ENCODE measurements around the gene C1orf21. TPM values are rescaled to one million over a fixed set of nuclear protein-coding genes. Genes with fewer than 3 reads are reported as not detected.

Gene C1orf21
- total RNA-seq, 1 donor from 2014 or later: 2.6 TPM

- H3K4me3 ChIP-seq (ENCODE audit: low read depth, low read length): no peak overlapping the region
- no peaks in the 10 kb centered on the region for H3K27me3 ChIP-seq (ENCODE audit: control insufficient read depth, insufficient read depth, low read length)
- H3K36me3 ChIP-seq (ENCODE audit: control insufficient read depth, insufficient read depth, low read length): no peaks in the 10 kb centered on the region
- TF ChIP-seq CTCF (IDR thresholded peaks at IDR 0.05; ENCODE audit: insufficient read depth, low read length, poor library complexity, severe bottlenecking): no peak
- DNase-seq (ENCODE audit: low read depth): no peak
These were observed 86.5 kb downstream of the C1orf21 start for GRCh38 chr1:184473176-184473966.

GRCh38 chr1:184476187-184476586 lies 89.4 kb downstream of the C1orf21 start:
- Histone ChIP-seq H3K36me3 (ENCODE audit: control insufficient read depth, insufficient read depth, low read length) (no peaks in the 10 kb centered on the region), H3K27me3 (ENCODE audit: control insufficient read depth, insufficient read depth, low read length) (no peaks in the 10 kb centered on the region), H3K4me3 (ENCODE audit: low read depth, low read length) (no peak overlapping the region)
- no peak for DNase-seq (ENCODE audit: low read depth)
- TF ChIP-seq CTCF (IDR thresholded peaks at IDR 0.05; ENCODE audit: insufficient read depth, low read length, poor library complexity, severe bottlenecking): no peak

GRCh38 chr1:184479435-184480167 lies 92.8 kb downstream of the C1orf21 start:
- DNase-seq (ENCODE audit: low read depth): no peak
- H3K4me3 ChIP-seq (ENCODE audit: low read depth, low read length): no peak overlapping the region
- TF ChIP-seq CTCF (IDR thresholded peaks at IDR 0.05; ENCODE audit: insufficient read depth, low read length, poor library complexity, severe bottlenecking): no peak
- no peaks in the 10 kb centered on the region for H3K36me3 ChIP-seq (ENCODE audit: control insufficient read depth, insufficient read depth, low read length)
- H3K27me3 ChIP-seq (ENCODE audit: control insufficient read depth, insufficient read depth, low read length): no peaks in the 10 kb centered on the region

GRCh38 chr1:184480736-184481135 lies 93.9 kb downstream of the C1orf21 start:
- H3K36me3 ChIP-seq (ENCODE audit: control insufficient read depth, insufficient read depth, low read length): no peaks in the 10 kb centered on the region
- TF ChIP-seq CTCF (IDR thresholded peaks at IDR 0.05; ENCODE audit: insufficient read depth, low read length, poor library complexity, severe bottlenecking): no peak
- H3K27me3 ChIP-seq (ENCODE audit: control insufficient read depth, insufficient read depth, low read length): no peaks in the 10 kb centered on the region
- no peak overlapping the region for H3K4me3 ChIP-seq (ENCODE audit: low read depth, low read length)
- DNase-seq (ENCODE audit: low read depth): no peak

- DNase-seq (ENCODE audit: low read depth): no peak
- no peaks in the 10 kb centered on the region for H3K36me3 ChIP-seq (ENCODE audit: control insufficient read depth, insufficient read depth, low read length)
- TF ChIP-seq CTCF (IDR thresholded peaks at IDR 0.05; ENCODE audit: insufficient read depth, low read length, poor library complexity, severe bottlenecking): no peak
- H3K4me3 ChIP-seq (ENCODE audit: low read depth, low read length): no peak overlapping the region
- H3K27me3 ChIP-seq (ENCODE audit: control insufficient read depth, insufficient read depth, low read length): no peaks in the 10 kb centered on the region
These were observed 95.3 kb downstream of the C1orf21 start for GRCh38 chr1:184482136-184482535.
